Ecto neural progenitor cell (in vitro differentiated cells): ENCODE results near the gene PFDN5.
"Not testable (repeated sequence)": the region's sequence is repeated elsewhere in the genome, so short reads cannot be mapped to it uniquely, and the experiment has no call there.

ENCODE experiments used
- DNase-seq: peaks from one replicate; pipeline ENCODE4 v3.0.0-alpha.2; 2018; ENCODE audit warnings: low spot score

PFDN5 gene

DNA sequence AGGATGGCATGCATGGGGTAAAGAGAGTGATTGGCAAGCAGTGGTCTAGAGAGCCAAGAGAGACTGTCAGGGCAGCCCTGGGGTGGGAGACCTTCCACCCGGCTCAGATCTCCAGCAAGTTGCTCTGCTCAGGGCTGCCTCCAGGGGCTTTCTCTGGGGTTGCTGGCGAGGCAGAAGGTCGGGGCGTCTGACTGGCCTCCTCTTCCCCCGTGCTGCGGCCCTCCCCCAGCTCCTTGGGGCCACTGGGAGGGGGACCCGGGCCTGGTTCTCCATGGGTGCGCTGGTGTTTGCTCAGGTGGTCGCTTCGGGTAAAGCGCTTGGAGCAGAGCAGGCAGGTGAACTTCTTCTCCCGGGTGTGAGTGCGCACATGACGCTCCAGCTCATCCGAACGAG is 32.7 kb downstream of the PFDN5 start:
- peak; percentile 79 for DNase-seq

DNA sequence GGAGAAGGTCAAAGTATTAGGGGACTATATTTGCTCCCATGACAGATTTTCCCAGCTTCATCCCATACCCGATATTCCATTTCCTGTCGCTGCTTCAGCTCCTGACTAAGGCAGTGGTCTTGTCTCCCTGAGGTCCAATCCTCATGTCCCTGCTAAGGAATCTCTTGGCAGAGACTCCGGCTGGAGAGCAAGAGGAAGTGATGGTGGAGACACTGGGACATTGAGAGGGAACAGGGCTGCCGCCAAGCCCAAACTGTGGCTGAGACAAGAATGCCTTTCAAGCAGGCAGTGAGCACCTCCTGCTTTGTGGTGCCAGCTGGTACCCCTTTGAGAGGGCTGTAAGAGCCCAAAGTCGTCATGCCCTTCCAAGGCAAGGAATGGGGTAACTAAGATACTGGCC is 35.3 kb downstream of the PFDN5 start:
- DNase-seq = no peak

DNA sequence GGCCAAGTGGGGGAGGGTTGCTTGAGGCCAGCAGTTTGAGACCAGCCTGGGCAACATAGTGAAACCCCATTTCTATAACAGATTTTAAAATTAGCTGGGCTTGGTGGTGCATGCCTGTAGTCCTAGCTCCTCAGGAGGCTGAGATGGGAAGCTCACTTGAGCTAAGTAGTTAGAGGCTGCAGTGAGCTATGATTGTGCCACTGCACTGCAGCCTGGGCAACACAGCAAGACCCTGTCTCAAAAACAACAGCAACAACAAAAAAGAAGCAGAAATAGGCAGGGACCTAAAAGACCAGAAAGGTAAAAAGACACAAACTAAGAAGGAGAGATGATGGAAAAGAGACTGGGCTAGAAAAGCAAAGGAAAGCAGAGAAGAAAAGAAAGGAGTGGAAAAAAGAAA is 37.0 kb downstream of the PFDN5 start:
- not testable (repeated sequence) for DNase-seq

DNA sequence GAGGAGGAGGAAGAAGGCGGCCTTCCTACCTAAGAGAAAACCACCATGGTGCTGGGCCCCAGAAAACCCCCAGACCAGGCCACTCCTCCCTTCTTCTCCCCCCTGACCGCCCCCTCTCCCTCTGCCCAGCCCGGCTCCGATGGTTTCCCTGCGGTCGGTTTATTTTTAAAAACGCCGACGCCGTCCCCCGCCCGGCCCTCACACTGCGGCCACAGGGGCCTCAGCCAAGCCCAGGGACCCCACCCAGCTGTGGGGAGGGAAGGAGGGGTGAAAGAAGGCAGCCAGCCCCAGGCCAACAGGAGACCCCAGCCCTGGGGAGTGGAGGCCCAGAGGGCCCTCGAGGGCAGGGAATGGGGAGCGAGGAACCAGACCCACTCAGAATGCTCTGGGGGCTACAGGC is 37.4 kb downstream of the PFDN5 start:
- DNase-seq = no peak

DNA sequence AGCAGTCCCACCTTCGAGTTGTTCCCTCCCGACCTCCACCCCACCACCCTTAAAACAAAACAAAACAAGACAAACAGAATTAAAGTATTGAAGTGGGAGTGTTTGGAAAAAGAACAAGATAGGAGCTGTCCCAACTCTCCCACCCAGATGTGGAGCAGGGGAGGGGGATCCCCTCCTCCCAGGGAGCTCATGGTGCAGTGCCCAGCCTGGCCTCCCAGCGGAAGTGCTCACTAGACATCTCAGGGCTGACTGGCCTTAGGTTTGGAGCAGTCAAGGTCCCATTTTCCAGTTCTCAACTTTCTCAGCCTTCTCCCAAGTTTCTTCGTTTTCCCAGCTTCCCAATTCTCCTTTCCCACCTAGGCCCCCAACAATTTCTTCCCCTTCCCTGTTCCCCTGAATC is 37.9 kb downstream of the PFDN5 start:
- no peak for DNase-seq

DNA sequence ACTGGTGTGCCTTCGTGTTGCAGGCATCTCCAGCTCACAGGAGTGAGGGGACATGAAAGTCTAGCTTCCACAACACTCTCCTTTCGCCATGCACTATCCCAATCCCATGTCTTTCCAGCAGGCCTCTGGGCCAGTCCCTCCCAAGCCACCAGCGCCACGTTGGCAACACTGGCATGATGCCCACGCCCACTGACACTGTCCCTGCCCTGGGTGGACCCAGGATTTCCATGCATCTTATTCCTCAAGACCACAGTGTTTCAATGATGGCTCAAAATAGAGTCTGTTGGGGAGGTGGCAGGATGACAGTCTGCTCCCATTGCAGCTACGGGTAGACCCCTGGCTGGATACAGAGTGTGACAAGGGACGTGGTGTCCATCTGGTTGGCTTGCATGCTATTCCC is 38.5 kb downstream of the PFDN5 start:
- no peak for DNase-seq

DNA sequence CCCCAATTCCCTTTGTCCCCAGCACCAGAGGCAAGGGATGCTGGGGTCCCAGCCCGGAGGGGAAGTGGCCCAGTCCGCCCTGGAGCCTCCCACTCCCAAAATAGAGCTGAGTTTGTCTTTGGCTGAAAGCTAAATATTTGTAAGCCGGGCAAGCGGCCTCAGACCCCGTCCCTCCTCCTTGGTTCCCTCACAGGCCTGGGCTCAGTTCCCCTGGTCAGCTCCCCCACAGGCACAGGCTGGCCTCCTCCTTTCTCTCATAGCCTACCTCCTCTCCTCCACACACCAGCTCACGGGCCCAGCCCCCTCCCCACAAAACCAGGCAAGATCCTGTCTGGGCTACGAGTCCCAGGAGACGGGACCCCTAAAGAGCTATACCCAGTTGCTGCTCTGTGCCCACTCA is 39.5 kb downstream of the PFDN5 start:
- no peak for DNase-seq

DNA sequence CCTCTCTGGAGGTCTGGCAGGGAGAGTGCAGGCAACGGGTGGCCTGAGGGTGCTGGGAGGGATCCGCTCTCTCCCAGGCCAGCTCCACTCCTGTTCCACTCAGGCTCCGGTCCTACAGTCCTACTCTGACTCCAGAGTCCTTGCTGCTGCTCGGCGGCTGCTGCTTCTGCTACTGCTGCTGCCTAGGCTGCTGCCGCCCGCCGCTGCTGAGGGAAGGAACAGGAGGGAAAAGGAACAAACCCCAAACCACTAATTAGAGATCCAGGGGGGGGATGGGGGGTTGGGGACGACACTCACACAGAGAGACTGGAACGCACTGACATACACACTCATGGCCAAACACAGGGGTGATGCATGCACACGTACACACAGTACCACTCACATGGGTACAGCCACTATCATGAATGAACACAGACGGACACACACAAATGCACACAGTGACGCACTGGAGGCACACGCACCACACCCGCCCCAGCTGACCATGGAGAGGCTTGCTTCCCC is 40.9 kb downstream of the PFDN5 start, which contains the start of gene SP7:
TSS of gene SP7 (minus strand) at position 174 of the 501 bp plus-strand sequence. CDS start 708 bp downstream, outside the sequence.
- no peak for DNase-seq

DNA sequence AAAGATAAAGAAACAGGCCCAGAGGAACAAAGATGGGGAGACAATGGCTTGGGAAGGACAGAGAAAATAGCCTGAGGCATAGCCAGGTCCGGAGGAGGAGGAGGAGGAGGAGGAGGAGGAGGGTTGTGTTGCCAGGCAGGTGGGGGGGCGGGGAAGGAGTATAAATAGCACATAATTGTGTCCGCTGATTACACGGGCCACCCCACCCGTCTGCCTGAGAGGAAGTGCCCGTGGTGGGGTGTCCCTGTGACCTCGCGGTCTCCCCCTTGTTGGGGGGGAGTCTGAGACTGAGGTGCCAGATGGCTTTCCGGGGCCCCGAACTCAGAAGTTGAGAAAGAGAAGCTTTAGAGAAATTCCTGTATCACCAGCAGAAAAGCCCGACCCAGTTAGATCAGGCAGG is 42.7 kb downstream of the PFDN5 start:
- no peak for DNase-seq

DNA sequence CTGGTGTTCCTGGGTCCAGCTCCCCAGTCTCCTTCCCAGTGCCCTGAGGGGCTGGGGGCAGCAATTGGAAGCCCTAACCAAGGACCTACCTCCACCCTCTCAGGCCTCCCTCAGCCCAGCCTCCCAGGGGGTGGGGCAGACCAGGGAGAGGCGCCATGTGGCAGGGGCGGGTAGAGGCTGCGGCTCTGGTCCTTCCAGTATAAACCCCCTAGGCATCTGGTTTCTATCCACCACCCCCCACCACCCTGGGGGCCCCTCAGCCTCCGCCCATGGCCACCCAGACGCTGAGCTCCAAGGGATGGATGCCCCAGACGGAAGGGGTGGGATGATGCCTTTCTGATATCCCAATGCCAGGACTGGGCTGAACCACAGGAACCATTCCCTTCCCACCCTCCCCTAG is 43.6 kb downstream of the PFDN5 start:
- no peak for DNase-seq

DNA sequence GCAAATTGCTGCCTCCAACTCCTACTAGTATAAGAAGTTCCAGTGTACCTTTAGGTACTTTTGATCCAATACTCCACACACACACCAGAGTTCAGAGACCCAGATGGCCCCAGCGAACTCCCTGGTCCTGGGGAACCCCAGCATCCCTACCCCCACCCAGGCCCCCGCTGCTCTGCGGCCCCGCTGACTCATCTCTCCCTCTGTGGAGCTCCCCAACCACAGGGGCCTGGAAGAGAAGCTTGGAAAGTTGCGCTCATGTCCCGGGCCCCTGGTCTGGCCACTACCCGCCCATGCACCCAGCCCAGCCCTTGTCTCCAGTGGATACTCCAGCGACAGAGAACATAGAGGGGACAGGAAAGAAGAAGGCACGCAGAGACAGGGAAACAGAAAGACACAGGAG is 45.1 kb downstream of the PFDN5 start:
- no peak for DNase-seq

DNA sequence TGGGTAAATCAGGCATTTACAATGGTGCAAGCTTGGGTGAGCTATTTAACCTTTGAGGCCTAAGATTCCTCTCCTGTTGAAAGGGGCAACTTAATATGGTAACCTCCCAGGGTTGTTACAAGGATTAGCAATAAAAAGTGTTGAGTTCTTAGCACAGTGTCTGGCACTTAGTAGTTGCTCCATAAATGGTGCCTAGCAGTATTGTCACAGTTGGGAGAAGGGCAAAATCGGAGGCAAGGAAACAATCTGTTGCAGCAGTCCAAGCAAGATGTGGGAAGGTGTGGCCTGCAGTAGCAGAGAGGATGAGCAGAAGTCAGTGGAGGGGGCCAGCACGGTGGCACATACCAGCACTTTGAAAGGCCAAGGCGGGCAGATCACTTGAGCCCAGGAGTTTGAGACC is 48.1 kb downstream of the PFDN5 start:
- DNase-seq = no peak

DNA sequence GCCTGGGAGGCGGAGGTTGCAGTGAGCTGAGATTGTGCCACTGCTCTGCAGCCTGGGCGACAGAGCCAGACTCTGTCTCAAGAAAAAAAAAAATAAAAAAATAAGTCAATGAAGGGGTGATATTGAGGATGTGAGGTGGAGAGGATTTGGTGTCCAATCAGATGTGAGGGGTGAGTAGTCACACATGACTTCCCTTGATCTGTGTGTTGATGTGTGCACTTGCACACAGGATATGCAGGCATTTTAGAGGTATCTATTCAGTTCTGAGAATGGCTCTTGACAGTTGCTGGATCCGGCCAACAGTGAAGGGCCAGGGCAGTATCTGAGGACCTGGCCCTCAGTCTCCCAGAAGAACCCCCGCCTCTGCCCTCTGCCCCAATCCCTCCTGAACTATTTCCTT is 48.6 kb downstream of the PFDN5 start:
- no peak for DNase-seq

DNA sequence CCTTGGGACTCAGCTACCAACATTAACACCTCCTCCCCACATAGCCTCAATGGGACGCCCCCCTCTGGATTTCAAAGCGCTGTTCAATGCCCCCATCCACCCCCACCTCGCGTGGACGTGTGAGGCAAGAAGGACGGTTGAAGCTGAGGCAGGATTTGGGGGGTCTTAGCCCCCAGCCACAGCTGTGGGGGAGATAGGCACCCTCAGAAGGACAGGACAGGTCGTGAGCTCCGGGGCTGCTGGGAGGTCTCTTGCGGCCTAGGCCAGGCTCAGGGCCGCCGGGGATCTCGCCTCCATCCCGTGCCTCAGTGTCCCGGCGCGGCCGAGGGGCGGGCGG is 49.1 kb downstream of the PFDN5 start:
- no peak for DNase-seq

DNA sequence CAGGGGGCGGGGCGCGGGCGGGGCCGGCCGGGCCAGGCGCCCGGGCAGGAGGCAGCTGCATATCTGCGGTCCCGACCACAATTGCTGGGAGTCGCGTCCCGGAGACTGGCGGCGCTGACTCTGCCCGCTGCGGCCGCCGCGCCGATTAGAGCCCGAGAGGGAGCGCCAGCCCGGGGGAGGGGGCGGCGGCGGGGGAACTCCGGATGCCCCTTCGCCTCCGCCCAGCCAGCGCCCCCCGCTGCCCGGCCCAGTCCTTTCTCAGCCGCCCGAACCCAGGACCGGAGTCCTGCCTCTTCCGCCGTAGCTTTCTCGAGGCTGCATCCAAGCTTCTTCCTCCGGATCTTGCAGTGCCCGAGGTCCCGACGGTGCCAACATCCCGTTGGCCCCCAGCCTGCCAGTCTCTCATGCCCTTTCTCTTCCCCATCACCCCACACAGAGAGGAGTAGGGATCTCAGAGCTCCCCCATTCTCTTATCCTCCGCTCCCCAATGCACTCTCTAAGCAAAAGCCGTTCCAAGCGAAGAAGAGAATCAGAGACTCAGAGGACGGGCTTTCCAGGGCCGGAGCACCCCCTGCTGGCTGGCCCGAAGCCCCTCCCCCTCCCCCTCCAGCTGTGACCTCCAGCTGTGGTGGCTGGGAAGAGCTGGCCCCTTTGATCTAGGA is 49.6 kb downstream of the PFDN5 start:
- DNase-seq = peak; percentile 88

DNA sequence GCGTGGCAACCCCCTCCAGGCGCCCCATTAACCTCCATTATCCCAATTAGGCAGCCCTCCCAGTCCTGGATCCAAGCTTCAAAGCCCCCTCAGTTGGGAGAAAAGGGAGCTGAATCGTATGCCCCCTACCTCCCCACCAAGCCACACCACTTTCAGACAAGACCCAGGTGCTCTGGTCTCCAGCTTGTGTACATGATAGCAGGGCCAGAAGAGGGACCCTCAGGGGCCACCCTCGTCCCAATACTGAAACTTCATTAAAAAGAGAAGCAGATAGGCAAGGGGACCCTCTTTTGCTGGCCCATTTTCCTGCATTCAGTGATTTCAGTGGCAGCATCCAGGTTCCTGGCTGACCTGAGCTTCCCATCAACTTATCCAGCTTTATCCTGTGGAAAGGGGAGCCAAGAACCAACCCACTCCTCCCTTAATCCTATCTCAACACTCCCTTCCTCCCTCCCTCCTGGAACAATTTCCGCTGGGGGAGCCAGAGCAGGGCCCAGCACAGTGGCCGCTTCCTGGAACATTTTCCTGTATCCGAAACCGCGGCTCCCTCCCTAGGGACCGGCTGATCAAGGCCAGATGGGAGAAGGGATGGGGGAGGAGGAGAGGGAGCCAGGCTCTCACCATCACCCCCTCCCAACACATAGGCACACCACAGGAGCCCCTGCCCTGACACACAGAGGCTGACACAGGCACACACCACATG is 50.3 kb downstream of the PFDN5 start:
- no peak for DNase-seq

DNA sequence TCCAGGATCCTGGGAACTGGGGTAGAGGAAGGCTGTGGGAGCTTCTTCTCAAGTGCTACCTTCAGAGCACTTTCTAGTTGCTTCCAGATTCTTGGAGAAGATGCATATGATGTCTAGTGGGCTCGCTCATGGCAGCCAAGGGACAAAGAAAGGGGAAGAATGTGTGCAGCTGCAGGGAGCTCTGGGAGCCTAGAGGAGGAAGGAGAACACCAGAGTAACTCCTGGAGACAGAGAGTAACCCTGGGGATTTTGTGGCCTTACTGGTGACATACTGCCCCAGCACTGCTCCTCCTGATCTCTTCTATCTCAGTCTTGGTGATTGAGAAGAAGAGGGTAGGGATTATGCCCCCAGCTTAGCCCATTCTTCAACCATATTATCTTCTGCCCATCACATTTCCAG is 51.1 kb downstream of the PFDN5 start:
- no peak for DNase-seq

DNA sequence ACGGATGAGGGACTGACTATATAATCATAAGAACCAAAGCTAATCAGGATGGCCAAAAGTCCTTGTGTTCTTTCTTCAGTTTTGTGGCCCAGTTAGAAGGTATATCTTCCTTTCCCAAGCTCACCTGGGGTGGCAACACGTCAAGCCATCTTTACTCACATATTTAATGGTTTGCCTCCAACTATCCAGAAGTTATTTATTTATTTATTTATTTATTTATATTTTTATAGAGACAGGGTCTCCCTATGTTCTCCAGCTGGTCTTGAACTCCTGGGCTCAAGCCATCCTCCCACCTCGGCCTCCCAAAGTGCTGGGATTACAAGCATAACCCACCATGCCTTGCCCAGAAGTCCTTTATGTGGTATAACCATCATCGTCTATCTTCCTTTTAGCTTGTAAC is 52.6 kb downstream of the PFDN5 start:
- no peak for DNase-seq
